AG08395 (cell line): ENCODE measurements around the gene FCN1.

Experiments used
- DNase-seq: peaks from one replicate; pipeline ENCODE4 v3.0.0; 2012; ENCODE audit warnings: mixed read lengths, low spot score

The FCN1 gene

GRCh38 chr9:134913713-134914500, 3.8 kb downstream of the FCN1 start:
- no peak for DNase-seq

- no peak for DNase-seq
These were observed 4.5 kb downstream of the FCN1 start for GRCh38 chr9:134913041-134913712.

- DNase-seq = no peak
These were observed 5.4 kb downstream of the FCN1 start for GRCh38 chr9:134912126-134912840.

GRCh38 chr9:134909511-134910481, 7.9 kb downstream of the FCN1 start:
- no peak for DNase-seq

- no peak for DNase-seq
These were observed 9.0 kb downstream of the FCN1 start for GRCh38 chr9:134908524-134909309.

- no peak for DNase-seq
These were observed 14.8 kb downstream of the FCN1 start for GRCh38 chr9:134902936-134903335.

GRCh38 chr9:134899818-134900217, 17.9 kb downstream of the FCN1 start:
- DNase-seq = no peak

GRCh38 chr9:134899168-134899567, 18.5 kb downstream of the FCN1 start:
- no peak for DNase-seq

- no peak for DNase-seq
These were observed 19.4 kb downstream of the FCN1 start for GRCh38 chr9:134898319-134898718.

- DNase-seq = no peak
These were observed 20.0 kb downstream of the FCN1 start for GRCh38 chr9:134897584-134898170.

GRCh38 chr9:134896834-134897583, 20.7 kb downstream of the FCN1 start:
- DNase-seq = no peak

- peak; percentile 37 for DNase-seq
These were observed 21.5 kb downstream of the FCN1 start for GRCh38 chr9:134895908-134896833.

GRCh38 chr9:134895567-134895907, 22.2 kb downstream of the FCN1 start:
- DNase-seq = no peak

- no peak for DNase-seq
These were observed 22.6 kb downstream of the FCN1 start for GRCh38 chr9:134895097-134895496.

GRCh38 chr9:134894136-134894860, 23.4 kb downstream of the FCN1 start:
- no peak for DNase-seq

GRCh38 chr9:134892820-134893420, 24.8 kb downstream of the FCN1 start:
- DNase-seq = no peak

- no peak for DNase-seq
These were observed 25.5 kb downstream of the FCN1 start for GRCh38 chr9:134892221-134892620.

- DNase-seq = no peak
These were observed 26.0 kb downstream of the FCN1 start for GRCh38 chr9:134891713-134892112.
